Cortex of kidney (tissue), 1 donor: Measurements from ENCODE around the gene B3GAT1.

Experiments used
- DNase-seq: peaks from one replicate; lab custom pipeline; 2025; lab: John Stamatoyannopoulos, UW

The B3GAT1 gene

GRCh38 chr11:134372536-134372935 is 39.5 kb downstream of the B3GAT1 start:
- no peak for DNase-seq

- DNase-seq = no peak
Observed at GRCh38 chr11:134371436-134372185, 40.4 kb downstream of the B3GAT1 start.

- no peak for DNase-seq
Observed at GRCh38 chr11:134370526-134371435, 41.3 kb downstream of the B3GAT1 start.

- no peak for DNase-seq
Observed at GRCh38 chr11:134369656-134370525, 42.2 kb downstream of the B3GAT1 start.

GRCh38 chr11:134367781-134368180 is 44.3 kb downstream of the B3GAT1 start:
- DNase-seq = no peak

- DNase-seq = no peak
Observed at GRCh38 chr11:134366254-134366653, 45.8 kb downstream of the B3GAT1 start.

GRCh38 chr11:134365011-134365925 is 46.8 kb downstream of the B3GAT1 start:
- no peak for DNase-seq

- no peak for DNase-seq
Observed at GRCh38 chr11:134364261-134364660, 47.8 kb downstream of the B3GAT1 start.

GRCh38 chr11:134363592-134363991 is 48.5 kb downstream of the B3GAT1 start:
- no peak for DNase-seq

GRCh38 chr11:134363161-134363560 is 48.9 kb downstream of the B3GAT1 start:
- no peak for DNase-seq

- DNase-seq = no peak
Observed at GRCh38 chr11:134362192-134362901, 49.7 kb downstream of the B3GAT1 start.

GRCh38 chr11:134361661-134362060 is 50.4 kb downstream of the B3GAT1 start:
- DNase-seq = no peak

GRCh38 chr11:134360050-134360835 is 51.8 kb downstream of the B3GAT1 start:
- DNase-seq = no peak

GRCh38 chr11:134359646-134360045 is 52.4 kb downstream of the B3GAT1 start:
- DNase-seq = no peak

- no peak for DNase-seq
Observed at GRCh38 chr11:134358856-134359490, 53.1 kb downstream of the B3GAT1 start.

- DNase-seq = no peak
Observed at GRCh38 chr11:134358165-134358855, 53.7 kb downstream of the B3GAT1 start.

- no peak for DNase-seq
Observed at GRCh38 chr11:134357545-134357839, 54.5 kb downstream of the B3GAT1 start.

GRCh38 chr11:134356656-134357544 is 55.1 kb downstream of the B3GAT1 start:
- DNase-seq = no peak
